HG03280 (cell line): ENCODE results near the gene DBNDD2.
A peak's percentile ranks its signal among the peaks of the same experiment; 100 is the strongest.

Experiments used
- ATAC-seq: cut with Tn5 transposase; IDR thresholded peaks from one replicate; pipeline ENCODE4 v1.9.1; 2021; ENCODE audit warnings: mild to moderate bottlenecking, moderate library complexity; ENCODE audit not compliant: unreplicated experiment

Gene DBNDD2

DNA sequence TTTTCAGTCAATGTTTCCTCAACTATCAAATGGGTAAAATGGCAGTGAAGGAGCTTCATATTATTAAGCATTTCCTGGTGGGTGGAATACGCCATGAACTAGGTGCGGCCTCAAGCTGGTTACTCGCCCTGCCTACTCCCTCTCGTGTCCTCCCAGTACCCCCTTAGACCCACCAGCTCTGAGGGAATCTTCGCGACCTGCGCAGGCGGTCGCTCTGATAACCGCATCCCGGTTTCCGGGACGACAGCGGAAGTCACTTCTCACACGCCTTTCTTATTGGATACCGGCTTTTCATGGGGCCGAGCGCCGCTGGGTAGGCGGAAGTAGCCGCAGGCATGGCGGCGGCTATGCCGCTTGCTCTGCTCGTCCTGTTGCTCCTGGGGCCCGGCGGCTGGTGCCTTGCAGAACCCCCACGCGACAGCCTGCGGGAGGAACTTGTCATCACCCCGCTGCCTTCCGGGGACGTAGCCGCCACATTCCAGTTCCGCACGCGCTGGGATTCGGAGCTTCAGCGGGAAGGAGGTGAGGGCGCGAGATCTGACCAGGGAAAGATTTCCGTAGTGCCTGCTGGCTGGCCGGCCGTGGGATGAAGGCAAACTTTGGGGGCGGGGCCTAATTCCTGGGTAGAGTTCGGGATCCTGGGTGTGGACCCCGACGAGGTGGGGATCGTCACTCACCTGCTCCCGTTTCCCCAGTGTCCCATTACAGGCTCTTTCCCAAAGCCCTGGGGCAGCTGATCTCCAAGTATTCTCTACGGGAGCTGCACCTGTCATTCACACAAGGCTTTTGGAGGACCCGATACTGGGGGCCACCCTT lies 7.9 kb downstream of the DBNDD2 start, which contains the start of gene PIGT:
Gene PIGT (plus strand): TSS at position 320 of the 816 bp plus-strand sequence. CDS start 16 bp downstream, at position 336.
- peak; percentile 64 for ATAC-seq

GRCh38 chr20:45416917-45417316 lies 8.8 kb downstream of the DBNDD2 start:
- no peak for ATAC-seq

DNA sequence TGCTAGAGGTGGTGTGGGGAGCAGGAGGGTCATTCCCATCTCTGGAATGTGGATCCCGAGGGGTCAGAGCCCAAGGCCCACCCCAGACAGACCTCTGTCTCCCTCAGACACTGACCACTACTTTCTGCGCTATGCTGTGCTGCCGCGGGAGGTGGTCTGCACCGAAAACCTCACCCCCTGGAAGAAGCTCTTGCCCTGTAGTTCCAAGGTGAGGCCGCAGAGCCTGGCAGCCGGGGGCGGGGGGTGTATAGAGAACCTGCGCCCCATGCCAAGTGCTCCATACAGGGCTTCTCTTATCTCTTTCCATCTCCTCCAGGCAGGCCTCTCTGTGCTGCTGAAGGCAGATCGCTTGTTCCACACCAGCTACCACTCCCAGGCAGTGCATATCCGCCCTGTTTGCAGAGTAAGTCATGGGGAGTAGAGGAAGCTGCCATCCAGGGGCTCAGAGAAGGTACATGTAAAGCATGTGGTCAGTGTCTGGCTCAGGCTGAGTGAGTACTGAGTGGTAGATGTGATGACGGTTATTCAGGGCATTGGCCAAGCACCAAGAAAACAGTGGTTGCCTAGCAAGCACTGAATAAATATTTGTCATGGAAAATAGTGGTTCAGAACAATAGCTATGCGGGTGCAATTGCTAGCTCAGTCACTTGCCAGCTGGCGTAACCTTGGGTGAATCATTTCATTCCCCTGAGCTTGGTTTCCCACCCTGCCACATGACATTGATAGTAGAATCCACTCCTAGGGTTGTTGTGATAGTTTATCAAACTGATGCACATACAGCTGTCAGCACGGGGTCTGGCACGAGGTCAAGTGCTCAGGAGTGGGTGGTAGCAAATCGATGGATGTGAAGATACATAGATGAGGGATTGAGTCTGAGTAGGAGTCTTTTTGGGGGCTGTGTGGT lies 11.4 kb downstream of the DBNDD2 start:
- ATAC-seq = peak; percentile 68

DNA sequence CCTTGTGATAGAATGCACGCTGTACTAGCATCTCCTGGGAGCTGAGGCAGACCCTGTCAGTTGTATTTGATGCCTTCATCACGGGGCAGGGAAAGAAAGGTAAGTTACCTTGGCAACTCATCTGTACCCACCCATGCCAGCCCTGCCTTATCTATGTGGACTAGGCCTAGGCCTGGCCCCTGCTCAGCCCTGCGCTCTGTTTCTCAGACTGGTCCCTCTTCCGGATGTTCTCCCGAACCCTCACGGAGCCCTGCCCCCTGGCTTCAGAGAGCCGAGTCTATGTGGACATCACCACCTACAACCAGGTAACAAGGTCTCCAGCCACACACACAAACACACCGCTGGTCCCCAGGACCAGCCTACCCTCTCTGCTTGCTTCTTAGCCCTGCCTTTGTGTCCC lies 12.0 kb downstream of the DBNDD2 start:
- ATAC-seq = no peak

DNA sequence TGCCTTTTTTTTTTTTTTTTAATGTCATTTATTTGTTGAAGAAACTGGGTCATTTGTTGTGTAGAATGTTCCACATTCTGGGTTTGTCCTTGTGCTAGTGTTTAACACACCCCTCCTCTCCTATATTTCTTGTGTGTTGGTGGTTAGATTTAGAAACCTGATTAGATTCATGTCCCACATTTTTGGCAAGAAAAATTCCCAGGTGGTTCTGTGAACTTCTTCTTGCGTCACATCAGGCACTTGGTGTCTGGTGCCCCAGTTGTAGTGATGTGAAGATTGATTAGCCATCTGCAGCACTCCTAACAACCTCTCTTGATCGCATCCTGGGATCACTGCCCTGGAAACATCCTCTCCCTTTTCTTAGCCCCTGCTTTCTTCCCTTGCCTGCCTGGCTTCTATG lies 15.6 kb downstream of the DBNDD2 start:
- ATAC-seq = no peak

GRCh38 chr20:45425561-45425960 lies 17.5 kb downstream of the DBNDD2 start:
- ATAC-seq = no peak

- ATAC-seq = no peak
Measured at GRCh38 chr20:45426320-45427016, 18.4 kb downstream of the DBNDD2 start.

- no peak for ATAC-seq
Measured at GRCh38 chr20:45427236-45428149, 19.4 kb downstream of the DBNDD2 start.

GRCh38 chr20:45429618-45430017 lies 21.5 kb downstream of the DBNDD2 start:
- no peak for ATAC-seq

GRCh38 chr20:45432294-45432693 lies 24.2 kb downstream of the DBNDD2 start:
- no peak for ATAC-seq

- no peak for ATAC-seq
Measured at GRCh38 chr20:45433316-45433715, 25.2 kb downstream of the DBNDD2 start.

- ATAC-seq = no peak
Measured at GRCh38 chr20:45433976-45434375, 25.9 kb downstream of the DBNDD2 start.

DNA sequence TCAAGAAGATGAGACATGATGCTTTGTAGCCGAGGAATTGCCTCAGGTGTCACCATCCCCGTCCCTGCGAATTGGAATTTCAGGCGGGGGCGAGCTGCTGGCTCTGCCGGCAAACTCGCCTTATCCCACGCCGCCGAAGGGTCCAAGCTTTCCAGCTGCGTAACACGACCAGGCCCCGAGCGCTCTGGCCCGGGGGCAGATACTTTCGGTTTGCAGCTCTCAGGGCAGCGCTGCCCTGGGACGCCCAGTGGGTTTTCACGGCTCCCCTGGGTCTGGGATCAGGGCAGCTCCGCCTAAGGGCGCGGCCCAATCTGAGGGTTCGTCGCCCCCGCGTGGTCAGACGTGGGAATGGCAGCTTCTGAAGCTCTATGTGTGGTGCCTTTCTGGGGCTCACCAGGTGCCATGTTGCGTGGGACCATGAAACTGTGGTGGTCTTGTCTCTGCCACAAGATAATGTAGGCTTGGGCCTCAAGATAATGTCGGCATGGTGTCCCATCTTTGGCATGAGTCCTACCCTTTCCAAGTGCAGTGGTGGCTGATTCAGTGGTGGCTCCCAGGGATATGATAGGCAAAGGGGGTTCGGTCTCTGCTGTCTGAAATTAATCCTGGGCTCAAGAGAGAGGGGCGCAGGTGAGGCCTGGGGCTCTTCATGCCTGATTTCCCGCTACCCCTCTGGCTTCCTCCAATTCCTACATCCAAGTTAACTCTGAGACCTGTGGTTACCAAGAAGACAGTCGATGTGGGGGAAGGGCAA lies 28.8 kb downstream of the DBNDD2 start:
- peak; percentile 74 for ATAC-seq

DNA sequence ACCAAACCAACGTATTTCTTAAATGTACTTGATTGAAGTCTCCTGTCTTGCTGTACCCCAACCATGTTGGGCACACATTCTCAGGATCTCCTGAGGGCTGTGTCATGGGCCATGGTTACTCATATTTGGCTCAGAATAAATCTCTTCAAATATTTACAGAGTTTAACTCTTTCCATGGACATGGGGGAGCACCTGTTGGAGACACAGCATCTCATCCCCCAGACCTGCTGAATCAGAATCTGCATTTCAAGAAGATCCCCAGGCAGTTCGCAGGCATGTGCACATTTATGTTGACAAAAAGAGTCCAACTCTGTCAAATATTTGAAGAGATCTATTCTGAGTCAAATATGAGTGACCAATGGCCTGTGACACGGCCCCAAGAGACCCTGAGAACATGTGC lies 32.3 kb downstream of the DBNDD2 start:
- ATAC-seq = no peak

GRCh38 chr20:45440891-45441685 lies 33.0 kb downstream of the DBNDD2 start:
- no peak for ATAC-seq

DNA sequence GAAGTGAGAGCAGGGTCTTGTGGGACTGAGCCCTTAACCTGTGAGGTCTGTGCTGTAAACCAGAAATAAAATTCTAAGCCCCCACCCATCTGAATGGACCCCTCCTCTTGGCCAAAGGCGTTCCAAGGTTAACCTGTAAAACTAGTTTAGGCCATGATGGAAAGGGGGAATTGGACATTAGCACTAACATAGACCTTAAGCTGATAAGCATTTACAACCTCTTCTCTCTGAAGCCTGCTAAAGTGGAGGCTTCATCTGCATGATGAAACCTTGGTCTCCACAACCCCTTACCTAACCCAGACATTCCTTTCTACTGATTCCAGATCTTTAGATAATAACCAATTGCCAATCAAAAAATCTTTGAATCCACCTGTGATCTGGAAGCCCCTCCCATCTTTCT lies 33.7 kb downstream of the DBNDD2 start:
- ATAC-seq = no peak

DNA sequence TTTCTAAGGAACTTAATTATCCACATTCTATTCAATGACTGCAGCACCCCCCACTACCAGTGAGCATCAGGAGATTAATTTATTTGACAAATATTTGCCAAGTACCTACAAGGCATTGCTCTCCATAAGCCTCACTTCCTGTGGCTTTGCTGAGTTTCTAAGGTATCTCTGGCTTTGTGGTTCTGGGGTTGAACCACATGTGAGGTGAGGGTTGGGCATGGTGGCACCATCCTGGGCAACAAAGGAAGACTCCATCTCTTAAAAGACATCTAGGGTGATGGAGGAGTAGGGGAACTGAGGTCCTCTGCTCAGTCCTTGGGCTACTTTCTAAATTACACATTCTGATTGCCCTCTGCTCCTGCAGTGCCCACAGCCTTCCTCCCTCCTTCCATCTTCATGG lies 36.0 kb downstream of the DBNDD2 start:
- no peak for ATAC-seq

DNA sequence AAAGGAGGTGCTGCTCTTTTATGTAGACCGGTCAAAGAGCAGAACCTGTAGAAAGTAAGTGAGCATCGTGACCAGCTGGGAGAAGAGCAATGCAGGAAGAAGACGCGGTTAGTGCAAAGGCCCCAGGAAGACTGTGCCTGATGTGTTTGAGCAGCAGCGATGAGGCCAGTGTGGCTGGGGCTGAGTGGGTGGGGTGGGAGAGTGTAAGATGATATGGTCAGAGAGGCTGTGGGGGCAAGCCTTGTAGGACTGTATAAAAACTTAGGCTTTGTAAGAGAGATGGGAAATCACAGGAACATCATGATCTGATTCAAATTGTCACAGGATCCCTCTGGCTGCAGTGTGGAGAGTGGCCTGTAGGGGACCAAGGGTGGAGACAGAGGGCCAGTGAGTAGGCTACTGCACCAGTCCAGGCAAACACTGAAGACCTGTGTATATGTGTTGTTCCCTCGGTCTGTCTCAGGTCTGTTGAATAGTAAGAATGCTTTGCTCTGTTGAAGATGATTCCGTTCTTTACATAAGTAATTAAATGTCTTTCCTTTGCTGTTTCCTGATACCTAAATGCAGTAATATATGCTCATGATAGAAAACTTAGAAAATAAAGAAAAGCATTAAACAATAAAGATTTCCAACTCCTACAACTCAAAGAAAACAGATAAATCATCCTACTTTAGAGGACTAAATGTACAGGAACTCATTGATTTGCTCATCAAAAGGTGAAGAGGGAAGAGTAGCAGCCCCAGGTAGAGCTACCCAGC lies 37.9 kb downstream of the DBNDD2 start:
- no peak for ATAC-seq
